Suprapubic skin (tissue), 4 donors: ENCODE measurements around the gene TTC28. TPM values are rescaled to one million over a fixed set of nuclear protein-coding genes. Genes with fewer than 3 reads are reported as not detected.

Source experiments
- DNase-seq, 2 donors: peaks; one replicate each; pipeline ENCODE4 v3.0.0-alpha.2; 2019; ENCODE audit warnings: low spot score in 2 of 2
- H3K27ac ChIP-seq: fragments of 200-600 bp; sonication (generic); one replicate; pipeline ENCODE4 v1.5.1; 2019
- H3K27me3 ChIP-seq: fragments of 200-600 bp; sonication (generic); one replicate; pipeline ENCODE4 v1.5.1; 2019
- H3K36me3 ChIP-seq: fragments of 200-600 bp; sonication (generic); one replicate; pipeline ENCODE4 v1.5.1; 2019
- H3K4me1 ChIP-seq: fragments of 200-600 bp; sonication (generic); one replicate; pipeline ENCODE4 v1.5.1; 2019
- H3K4me3 ChIP-seq: fragments of 200-600 bp; sonication (generic); one replicate; pipeline ENCODE4 v1.5.1; 2019; ENCODE audit warnings: mild to moderate bottlenecking
- H3K9me3 ChIP-seq: fragments of 200-600 bp; sonication (generic); one replicate; pipeline ENCODE4 v1.5.1; 2019
- CTCF ChIP-seq, 2 donors: fragments of 200-600 bp in 1 of 2; fragments of 450-650 bp in 1 of 2; sonication (generic) in 1 of 2; IDR thresholded peaks; one replicate each; pipeline ENCODE4 v1.5.1; 2016 to 2019; ENCODE audit warnings: antibody characterized with exemption in 2 of 2, mild to moderate bottlenecking in 1 of 2, moderate library complexity in 1 of 2
- EP300 ChIP-seq: sonication (generic); formaldehyde crosslinking; IDR thresholded peaks from one replicate; pipeline ENCODE4 v1.6.1; 2017; ENCODE audit warnings: antibody characterized with exemption
- POLR2A ChIP-seq, 2 donors: fragments of 450-650 bp; IDR thresholded peaks; one replicate each; pipeline ENCODE4 v1.6.1; 2017; ENCODE audit warnings: antibody characterized with exemption in 2 of 2, mild to moderate bottlenecking in 2 of 2, moderate library complexity in 2 of 2
- POLR2AphosphoS5 ChIP-seq, 3 donors: sonication (generic); formaldehyde crosslinking; IDR thresholded peaks; one replicate each; pipeline ENCODE4 v1.6.1; 2017; ENCODE audit warnings: antibody characterized with exemption in 3 of 3
- WGBS: methylation state at CpG from one replicate; pipeline ENCODE4 v1.1.5; 2018; 5-methylcytosine and 5-hydroxymethylcytosine counted together
- total RNA-seq, 4 donors: library from RNA; depleted of rRNA; stranded (reverse); fragments of >200 nt; gene quantifications; one replicate each; pipeline ENCODE4 v1.1.0, GENCODE V29; 2016

The TTC28 gene
- total RNA-seq, 4 donors from 2014 or later: 8.1 to 23.1 (median 11.7) TPM

- WGBS: 68% methylated on average over 1 of the region's 1 CpG
- Histone ChIP-seq H3K9me3 (no peaks in the 10 kb centered on the region), H3K27ac (no peak overlapping the region), H3K4me3 (no peak overlapping the region), H3K27me3 (no peaks in the 10 kb centered on the region), H3K36me3 (no peaks in the 10 kb centered on the region), H3K4me1 (no peaks in the 10 kb centered on the region)
- DNase-seq: no peak
- TF ChIP-seq POLR2A (IDR thresholded peaks at IDR 0.05): no peak
- no peak for TF ChIP-seq EP300
Measured at GRCh38 chr22:28454431-28455064, 225.1 kb downstream of the TTC28 start.

- 43% methylated on average over 1 of the region's 1 CpG for WGBS
- Histone ChIP-seq H3K4me1 (no peaks in the 10 kb centered on the region), H3K36me3 (no peaks in the 10 kb centered on the region), H3K27ac (no peak overlapping the region), H3K9me3 (no peaks in the 10 kb centered on the region), H3K27me3 (no peaks in the 10 kb centered on the region), H3K4me3 (no peak overlapping the region)
- no peak for DNase-seq
- TF ChIP-seq POLR2AphosphoS5 (IDR thresholded peaks at IDR 0.05) (no peak), POLR2A (IDR thresholded peaks at IDR 0.05) (no peak), EP300 (no peak), CTCF (IDR thresholded peaks at IDR 0.05) (no peak)
Measured at GRCh38 chr22:28450109-28450508, 229.5 kb downstream of the TTC28 start.

GRCh38 chr22:28449041-28449440, 230.6 kb downstream of the TTC28 start:
- Histone ChIP-seq H3K27ac (no peak overlapping the region), H3K4me3 (no peak overlapping the region), H3K27me3 (no peaks in the 10 kb centered on the region), H3K4me1 (no peaks in the 10 kb centered on the region), H3K36me3 (no peaks in the 10 kb centered on the region), H3K9me3 (no peaks in the 10 kb centered on the region)
- TF ChIP-seq EP300: no peak
- no peak for TF ChIP-seq POLR2AphosphoS5 (IDR thresholded peaks at IDR 0.05)
- TF ChIP-seq POLR2A (IDR thresholded peaks at IDR 0.05): no peak
- DNase-seq: no peak
- WGBS: 82% methylated on average over 1 of the region's 1 CpG

GRCh38 chr22:28448625-28449024, 231.0 kb downstream of the TTC28 start:
- TF ChIP-seq POLR2AphosphoS5 (IDR thresholded peaks at IDR 0.05) (no peak), EP300 (no peak), CTCF (IDR thresholded peaks at IDR 0.05) (no peak), POLR2A (IDR thresholded peaks at IDR 0.05) (no peak)
- Histone ChIP-seq H3K27me3 (no peaks in the 10 kb centered on the region), H3K4me3 (no peak overlapping the region), H3K27ac (no peak overlapping the region), H3K4me1 (peaks cover under 1% of the 10 kb centered on the region), H3K36me3 (no peaks in the 10 kb centered on the region), H3K9me3 (no peaks in the 10 kb centered on the region)
- WGBS: 93% methylated on average over 1 of the region's 1 CpG
- no peak for DNase-seq

GRCh38 chr22:28444659-28445058, 235.0 kb downstream of the TTC28 start:
- Histone ChIP-seq H3K9me3 (no peaks in the 10 kb centered on the region), H3K27me3 (no peaks in the 10 kb centered on the region), H3K4me3 (no peak overlapping the region), H3K27ac (no peak overlapping the region), H3K36me3 (no peaks in the 10 kb centered on the region), H3K4me1 (peaks cover 29% of the 10 kb centered on the region)
- no peak for DNase-seq
- WGBS: 51% methylated on average over 5 of the region's 5 CpGs
- no peak for TF ChIP-seq EP300
- no peak for TF ChIP-seq POLR2AphosphoS5 (IDR thresholded peaks at IDR 0.05)
- TF ChIP-seq POLR2A (IDR thresholded peaks at IDR 0.05): no peak
- no peak for TF ChIP-seq CTCF (IDR thresholded peaks at IDR 0.05)

- no peaks in the 10 kb centered on the region for H3K27me3 ChIP-seq
- peaks cover 29% of the 10 kb centered on the region for H3K4me1 ChIP-seq
- H3K27ac ChIP-seq: peak overlapping the region; percentile 79
- under 1% methylated on average over 5 of the region's 5 CpGs for WGBS
- peak overlapping the region; percentile 66 for H3K4me3 ChIP-seq
- no peaks in the 10 kb centered on the region for H3K9me3 ChIP-seq
- no peaks in the 10 kb centered on the region for H3K36me3 ChIP-seq
- peak in 1 of 2 donors; percentile 83 for DNase-seq
- TF ChIP-seq EP300 (no peak), POLR2AphosphoS5 (IDR thresholded peaks at IDR 0.05) (no peak)
Measured at GRCh38 chr22:28443526-28443876, 236.1 kb downstream of the TTC28 start.
